ENCODE results near the gene CRIP2.

CRIP2 gene, protein sequence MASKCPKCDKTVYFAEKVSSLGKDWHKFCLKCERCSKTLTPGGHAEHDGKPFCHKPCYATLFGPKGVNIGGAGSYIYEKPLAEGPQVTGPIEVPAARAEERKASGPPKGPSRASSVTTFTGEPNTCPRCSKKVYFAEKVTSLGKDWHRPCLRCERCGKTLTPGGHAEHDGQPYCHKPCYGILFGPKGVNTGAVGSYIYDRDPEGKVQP

DNA sequence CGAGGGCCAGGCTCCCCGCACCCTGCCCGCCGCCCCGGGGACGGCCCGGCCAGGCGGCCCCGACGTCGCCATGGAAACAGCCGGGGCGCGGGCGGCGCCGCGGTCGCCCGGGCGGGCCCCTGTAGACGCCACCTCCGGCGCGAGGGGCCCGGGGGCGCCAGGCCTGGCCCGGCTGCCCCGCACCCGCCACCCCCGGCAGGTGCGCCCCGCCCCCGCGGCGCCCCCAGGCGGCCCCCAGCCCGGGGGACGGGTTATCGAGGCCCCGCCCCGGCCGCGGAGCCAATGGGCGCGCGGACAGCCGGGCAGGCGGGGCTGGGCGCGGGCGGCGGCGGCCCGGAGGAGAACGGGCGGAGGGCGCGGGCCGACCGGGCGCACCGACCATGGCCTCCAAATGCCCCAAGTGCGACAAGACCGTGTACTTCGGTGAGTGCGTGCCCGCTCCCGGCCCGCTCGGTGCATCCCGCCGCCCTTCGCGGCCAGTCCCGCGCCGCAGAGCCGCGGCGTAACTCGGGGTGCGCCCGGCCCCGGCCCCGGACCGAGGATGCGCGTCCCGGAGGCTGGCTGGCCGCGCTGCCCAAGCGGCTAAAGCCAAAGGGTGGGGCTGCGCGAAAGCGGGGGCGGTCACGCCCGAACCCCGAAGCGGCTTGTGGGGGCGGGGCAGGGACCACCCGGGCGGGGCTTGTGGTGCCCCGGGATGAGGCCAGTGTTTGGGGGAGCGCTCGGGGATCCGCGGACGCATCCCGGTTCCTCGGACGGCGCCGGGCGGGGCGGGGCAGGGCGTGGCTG is at the start of gene CRIP2:
Gene CRIP2, plus strand, starts transcription at position 339 of the 786 bp plus-strand sequence. Its CDS starts 42 bp downstream, at position 381.
- peak; percentile 43 for DNase-seq

DNA sequence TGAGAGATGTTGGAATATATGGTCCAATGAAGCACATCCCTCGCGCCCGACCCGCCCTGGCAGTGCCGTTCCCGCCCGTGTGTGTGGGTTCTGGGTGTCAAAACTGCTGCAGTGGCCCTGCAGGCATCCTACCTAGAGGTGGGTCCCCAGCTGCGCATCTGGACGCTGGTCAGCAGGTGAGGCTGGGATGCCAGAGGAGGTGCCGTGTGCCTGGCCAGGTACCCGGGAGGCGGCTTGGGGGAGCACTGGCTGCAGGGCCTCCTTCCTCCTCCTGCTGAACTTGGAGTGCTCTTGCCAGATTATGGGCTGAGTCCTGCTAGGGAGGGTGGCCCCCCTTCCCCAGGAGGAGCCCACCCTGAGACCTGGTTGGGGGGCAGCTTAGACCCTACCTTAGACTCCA is 49.8 kb upstream of the CRIP2 start:
- DNase-seq = no peak

DNA sequence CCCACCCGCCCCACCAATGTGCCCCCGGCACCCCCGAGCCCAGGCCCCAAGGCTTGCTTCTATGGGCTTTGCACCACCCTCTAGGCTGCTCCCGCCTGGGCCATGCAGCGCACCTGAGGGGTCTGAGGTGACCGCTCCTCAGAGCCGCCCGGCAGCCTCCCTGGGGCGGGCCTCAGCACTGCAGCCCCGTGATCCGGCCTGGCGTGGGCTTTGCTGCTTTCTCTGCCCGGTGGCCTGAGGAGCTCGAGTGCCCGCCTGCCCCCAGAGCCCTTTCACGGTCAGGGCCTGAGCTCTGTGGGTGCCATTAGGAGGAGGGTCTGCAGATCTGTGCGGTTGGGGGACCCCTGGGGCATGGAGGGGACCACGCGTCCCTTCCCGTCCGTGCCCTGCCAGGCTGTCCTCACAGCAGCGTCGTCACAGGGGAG is 48.8 kb upstream of the CRIP2 start:
- no peak for DNase-seq

DNA sequence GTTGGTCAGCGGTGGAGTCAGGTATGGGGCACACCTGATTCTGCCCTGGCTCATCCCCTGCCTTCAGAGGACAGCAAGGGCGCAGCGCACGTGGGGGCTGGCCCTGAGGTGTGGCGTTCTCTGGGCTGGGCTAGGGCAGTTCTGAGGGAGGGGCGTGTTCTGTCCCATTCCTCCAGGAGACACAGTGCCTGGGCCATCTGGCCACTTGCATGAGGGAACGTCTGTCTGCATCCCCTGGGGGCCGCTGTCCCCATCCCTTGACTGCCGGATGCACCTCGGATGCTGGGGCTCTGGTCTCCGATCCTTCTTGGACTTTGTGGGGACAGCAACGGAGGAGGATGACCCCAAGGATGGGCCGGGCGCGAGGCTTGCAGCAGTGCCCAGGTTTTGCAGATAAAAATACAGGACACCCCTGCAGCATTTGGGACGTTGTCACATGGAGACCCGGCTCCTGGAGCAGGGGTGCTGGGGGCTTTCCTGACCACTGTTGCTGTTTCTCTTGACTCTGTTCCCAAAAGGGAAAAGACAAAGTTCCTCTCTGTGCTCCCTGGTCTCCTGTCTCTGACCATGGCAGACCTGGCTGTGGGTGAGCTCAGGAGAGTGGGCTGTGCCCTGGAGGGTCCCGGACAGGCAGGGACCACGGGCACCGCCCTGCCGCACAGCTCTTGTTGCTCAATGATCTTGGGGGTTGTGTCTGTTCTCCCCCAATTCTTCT is 48.0 kb upstream of the CRIP2 start:
- DNase-seq = no peak

DNA sequence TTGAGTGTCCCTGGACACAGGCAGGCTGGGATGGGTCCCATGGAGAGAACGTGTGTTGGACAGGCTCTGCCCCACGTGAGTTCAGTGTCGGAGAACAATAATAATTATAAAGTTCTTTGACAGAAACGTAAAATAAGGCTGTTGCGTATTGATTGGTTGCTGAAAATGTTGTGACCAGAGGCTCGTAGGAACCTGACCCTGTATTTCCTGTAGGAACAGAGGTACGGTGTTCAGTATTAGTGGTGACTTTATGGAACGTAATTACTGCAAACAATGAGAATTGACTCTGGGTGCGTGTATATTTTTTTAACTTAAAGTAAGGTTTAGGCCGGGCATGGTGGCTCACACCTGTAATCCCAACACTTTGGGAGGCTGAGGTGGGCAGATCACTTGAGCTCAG is 47.2 kb upstream of the CRIP2 start:
- DNase-seq = no peak

DNA sequence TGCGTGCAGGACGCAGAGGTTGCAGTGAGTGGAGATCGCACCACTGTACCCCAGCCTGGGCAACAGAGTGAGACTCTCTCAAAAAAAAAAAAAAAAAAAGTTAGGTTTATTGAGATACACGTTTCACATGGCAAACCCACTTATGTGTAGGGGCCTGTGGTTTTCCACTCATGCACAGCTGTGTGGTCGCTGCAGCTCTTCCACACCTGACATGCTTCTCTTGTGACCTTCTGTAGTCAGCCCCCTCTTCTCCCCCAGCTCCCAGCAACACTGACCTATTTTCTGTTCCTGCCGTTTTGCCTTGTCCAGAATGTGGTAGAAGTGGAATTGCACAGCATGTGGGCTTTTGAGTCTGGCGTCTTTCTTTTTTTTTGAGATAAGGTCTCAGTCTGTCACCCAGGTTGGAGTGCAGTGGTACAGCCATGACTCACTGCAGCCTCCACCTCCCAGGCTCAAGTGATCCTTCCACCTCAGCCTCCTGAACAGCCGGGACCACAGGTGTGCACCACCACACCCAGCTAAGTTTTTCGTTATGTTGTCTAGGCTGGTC is 46.6 kb upstream of the CRIP2 start:
- no peak for DNase-seq

DNA sequence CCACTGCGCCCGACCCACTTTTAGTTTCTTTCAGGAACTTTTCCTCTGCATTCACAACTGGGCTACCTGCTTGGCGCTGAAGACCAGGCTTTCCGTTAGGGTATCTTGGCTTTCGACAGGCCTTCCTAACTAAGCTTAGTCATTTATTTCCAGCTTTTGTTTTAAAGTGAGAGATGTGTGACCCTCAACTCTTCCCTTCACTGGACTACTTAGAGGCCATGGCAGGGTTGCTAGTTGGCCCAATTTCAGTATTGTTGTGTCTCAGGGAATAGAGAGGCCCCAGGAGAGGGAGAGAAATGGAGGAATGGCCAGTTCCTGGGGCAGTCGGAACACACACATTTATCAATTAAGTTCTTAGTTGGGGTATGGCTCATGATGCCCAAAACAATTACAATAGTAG is 44.6 kb upstream of the CRIP2 start:
- no peak for DNase-seq

DNA sequence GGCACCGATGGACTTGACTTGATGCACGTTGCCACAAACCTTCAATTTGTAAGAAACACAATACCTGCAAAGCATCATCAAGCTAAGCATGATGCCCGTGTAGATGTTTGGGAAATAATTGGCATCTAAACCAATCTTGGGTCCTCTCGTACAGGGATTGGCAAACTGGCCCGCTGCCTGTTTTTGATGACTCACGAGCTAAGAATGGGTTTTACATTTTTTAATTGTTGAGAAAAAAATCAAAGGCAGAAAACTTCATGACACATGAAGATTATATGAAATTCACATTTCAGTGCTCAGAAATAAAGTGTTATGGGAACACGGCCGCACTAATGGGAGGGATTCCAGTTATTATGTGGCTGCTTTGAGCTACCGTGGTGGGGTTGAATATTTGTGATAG is 44.1 kb upstream of the CRIP2 start:
- DNase-seq = no peak

DNA sequence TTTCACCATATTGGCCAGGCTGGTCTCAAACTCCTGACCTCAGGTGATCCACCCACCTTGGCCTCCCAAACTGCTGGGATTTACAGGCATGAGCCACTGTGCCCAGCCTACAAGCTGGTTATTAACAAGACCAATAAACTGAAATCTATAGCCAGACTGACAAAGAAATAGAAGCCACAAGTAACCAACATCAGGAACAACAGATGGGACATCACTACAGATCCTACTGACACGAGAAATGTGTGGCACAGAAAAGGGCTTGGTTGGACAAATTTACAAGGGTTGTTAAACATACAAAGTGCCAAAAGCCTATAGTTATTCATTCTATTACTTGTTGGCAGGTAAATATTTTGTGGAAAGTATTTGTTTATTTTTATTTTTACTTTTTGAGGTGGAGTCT is 43.4 kb upstream of the CRIP2 start:
- DNase-seq = no peak

DNA sequence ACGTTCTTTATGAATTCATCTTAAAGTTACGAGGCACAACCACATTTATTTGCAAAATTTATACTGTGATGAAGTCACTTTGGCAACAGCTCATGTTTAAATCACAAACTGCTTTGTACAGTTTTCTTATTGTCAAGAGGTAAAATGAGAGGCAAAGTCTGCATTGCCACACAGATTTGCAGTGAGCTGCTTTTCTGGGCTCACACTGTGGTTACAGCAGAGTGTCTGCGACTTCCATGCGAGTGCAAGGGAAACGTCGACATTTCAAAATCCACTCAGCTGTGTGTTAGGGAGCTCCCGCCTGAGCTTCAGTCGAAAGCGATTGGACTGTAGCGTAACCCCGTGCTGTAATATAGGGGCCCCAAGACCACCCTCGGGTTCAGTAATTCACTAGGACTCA is 42.0 kb upstream of the CRIP2 start:
- DNase-seq = no peak

DNA sequence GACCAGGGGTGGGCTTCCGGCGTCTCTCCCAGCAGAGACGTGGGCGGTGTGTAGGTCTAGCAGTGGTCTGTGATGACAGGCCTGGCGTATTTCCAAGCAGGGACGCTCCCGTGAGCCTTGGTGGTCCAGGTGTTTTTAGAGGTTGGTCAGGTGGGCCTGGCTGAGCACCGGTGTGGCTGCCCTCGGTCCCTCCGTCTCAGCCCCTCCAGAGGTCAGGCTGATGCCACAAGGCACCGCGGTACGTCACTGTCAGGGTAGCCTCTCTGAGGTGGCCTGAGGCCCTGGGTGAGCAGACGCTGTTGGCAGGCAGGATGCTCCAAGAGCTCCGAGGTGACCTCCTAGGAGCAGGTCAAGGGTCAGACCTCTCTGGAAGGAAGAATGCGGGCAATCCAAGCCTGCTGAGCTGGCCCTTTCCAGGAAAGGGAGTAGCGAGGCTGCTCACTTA is 41.4 kb upstream of the CRIP2 start:
- no peak for DNase-seq

DNA sequence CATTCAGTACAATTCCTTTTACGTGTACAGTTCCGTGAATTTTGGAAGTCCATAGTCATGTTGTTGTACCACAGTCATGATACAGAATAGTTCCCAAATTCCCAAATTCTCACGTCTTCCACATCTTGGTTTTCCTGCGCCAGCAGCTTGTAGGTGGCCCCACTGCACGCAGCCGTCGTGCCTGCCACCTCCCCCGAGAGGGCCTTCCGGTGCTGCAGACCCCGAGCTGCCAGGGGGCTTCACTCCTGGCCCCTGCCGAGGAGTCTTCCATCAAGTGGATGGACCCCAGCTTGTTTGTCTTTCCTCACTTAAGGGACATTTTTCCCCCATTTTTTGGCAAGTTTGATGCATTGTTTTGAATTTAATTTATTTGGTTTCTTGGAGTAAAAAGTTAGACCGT is 38.2 kb upstream of the CRIP2 start:
- DNase-seq = no peak

DNA sequence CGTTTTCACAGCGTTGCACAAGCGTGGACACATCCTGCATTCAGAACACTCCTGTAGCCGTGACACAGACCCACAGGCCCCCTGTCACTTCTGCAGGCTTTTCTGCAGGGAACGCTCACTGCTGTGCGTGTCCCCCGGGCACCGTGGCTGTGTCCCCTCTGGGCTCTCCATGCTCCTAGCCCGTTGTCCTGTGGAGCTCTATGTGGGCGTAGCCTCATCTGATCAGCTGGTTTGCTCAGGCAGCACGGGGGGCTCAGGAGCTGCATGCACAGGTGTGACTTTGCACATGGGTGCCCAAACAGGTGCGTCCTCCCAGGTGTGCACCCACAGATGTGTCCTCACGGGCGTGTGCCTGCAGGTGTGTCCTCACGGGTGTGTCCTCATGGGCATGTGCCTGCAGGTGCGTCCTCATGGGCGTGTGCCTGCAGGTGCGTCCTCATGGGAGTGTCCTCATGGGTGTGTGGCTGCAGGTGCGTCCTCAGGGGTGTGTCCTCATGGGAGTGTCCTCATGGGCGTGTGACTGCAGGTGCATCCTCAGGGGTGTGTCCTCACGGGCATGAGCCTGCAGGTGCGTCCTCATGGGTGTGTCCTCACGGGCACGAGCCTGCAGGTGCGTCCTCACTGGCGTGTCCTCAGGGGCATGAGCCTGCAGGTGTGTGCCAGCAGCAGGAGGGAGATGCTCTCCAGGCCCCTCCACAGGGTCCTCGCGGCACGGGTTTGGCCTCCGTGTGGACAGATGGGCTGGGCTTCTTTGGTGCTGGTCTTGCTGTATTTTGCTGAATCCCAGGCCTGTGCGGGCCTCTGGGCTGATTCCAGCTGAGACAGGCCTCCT is 37.5 kb upstream of the CRIP2 start:
- DNase-seq = no peak

DNA sequence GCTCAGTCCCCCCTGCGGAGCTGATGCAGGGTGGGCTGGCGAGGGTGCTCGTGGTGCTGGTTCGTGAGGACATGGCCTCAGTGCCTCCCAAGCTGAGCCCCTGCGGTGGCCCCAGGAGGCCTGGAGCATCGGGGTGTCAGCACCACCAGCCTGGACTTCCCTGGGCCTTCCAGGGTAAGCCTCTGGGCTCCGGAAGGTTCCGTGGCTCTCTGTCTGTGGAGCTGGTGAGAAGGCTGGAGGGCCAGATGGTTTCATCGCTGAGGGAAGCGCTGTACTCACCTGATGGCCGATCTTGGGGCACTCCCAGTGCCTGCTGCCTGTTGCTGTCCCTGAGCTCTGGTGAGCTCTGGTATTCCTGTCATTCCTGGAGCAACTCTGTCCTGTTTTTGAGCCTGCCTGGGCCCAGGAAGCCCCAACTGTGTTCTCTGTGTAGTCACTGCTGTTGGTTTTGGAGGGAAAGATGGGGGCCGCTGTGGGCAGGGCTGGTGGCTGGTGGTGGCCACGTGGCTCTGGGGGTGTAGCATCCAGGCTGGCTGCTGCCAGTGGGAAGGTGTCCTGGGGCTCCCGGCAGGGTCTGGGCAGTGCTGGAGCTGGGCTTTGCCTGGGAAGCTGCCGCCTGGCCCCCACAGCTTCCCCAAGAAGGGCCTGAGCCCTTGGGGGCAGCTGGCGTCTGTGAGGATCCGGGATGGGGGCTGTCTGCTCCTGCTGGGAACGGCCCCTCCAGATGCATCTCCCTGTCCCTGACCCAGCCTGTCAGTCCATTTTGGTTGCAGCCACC is 36.7 kb upstream of the CRIP2 start:
- no peak for DNase-seq

DNA sequence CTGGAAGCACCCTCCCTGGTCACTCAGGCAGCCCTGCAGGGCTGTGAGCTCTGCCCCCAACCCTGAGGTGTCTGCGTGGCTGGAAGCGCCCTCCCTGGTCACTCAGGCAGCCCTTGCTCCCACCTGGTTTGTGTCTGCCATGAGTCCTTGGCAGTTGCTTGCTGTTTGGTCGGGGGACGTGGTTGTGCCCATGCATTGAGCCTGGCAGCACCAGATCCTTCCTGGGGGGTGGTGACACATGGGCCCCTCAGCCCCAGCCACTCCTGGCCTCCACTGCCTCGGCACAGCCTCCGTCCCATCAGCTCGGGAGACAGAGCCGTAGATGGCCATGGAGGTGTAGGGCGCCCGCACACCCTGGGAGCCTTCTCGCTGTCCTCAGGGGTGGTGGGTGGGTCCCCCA is 35.4 kb upstream of the CRIP2 start:
- DNase-seq = no peak

DNA sequence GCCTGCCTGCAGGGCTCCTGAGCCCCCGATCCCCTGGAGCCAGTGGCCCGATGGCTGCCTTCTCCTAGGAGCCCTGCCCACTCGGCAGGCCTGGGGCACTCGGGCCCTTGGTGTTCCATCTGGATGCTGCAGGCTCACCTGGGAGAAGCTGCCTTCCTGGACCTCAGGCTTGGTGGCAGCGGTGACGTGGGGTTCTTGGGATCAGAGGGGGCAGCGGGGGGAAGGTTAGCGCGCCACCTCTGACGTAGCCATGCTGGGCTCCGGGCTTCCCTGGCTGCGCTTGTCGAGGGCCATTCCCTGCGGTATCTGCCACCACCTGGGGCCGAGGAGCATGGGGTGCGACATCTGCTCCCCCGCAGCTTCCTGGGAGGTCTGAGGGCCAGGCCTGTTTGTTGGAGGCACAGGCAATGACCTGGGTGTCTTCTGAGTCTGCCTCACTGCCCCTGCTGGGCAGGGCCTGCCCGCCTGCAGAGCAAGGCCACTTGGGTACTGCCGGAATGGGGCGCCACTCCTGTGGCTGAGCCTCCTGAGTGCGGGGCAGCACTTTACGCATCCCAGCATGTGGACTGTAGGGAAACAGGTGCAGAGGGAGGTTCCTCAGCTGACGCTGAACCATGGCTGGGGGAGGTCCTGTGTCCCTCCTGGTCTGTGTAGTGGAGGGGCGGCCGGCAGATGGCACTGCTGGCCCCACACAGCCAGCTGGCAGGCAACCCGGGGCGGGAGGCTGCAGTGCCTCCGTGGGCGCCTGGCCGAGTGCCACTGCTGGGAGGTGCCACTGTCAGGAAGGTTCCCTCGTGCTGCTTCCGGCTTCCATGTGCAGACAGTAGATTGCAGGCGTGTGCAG is 34.7 kb upstream of the CRIP2 start:
- no peak for DNase-seq

DNA sequence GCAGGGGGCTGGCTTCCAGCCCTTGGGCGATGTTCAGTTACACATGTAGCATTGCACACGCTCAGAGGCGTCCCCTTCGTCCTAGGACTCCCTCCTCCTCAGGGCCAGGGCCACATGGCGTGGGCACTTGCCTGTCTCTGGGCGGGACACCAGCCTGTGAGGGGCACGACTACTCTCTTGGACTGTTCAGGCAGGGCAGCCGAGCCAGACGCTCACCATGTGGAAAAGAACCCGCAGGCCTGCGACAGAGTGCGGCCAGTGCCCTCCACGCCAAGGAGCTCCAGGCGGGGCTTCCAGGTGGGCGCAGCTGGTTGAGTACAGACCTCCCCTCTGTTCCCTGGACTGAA is 34.1 kb upstream of the CRIP2 start:
- no peak for DNase-seq

DNA sequence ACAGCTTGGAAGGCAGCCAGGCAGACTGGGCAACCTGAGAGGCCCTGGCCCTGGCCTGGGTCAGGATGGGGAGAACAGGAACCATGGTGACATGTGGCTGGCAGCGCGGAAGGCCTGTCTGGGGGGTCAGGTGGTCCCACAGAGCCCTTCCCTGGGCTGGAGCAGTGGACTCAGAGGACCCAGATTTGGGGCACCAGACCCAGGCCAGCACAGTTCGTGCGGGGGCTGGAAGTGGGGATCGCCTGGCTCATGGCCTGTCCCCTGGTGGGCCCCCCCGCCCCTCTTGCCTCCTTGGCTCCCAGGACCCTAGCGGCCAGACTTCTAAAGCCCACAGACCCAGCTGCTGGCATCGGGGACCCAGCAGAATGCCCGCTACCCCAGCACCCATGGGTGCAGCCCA is 33.6 kb upstream of the CRIP2 start:
- DNase-seq = no peak

DNA sequence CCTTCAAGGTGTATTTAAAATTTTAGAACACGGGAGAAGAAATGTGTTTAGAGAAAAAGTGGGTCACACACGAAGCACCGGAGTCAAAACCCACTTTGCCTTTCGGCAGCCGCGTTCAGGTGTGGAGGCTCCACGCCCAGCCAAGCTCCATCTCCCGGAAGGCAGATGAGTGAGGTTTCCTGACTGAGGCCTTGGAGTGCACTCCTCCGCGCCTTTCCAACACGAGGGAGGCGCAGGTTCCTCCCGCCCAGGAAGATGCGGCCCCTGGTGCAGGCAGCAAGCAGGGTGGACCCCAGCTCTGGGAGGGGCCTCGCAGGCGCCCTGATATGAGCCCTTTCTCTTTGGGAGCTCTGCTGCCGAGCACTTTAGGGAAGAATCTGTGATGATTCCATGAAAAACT is 32.5 kb upstream of the CRIP2 start:
- no peak for DNase-seq

DNA sequence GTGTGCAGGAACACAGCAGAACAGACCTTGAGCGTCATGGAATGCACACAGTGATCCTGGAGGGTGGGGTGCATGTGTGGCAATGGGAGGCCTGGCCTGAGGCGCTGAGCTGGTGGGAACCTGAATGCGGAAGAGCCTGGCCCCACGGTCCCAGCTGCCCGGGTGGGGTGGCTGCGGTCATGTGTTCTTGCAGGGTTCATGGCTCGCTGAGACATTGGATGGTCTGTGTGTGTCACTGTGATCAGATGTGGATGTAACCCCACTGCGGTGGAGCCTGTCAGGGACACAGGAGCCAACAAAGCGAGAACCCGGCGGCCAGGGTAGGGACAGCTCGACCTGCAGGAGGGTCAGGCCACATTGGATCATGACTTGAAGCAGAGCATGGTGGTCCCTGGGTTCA is 31.8 kb upstream of the CRIP2 start:
- no peak for DNase-seq

DNA sequence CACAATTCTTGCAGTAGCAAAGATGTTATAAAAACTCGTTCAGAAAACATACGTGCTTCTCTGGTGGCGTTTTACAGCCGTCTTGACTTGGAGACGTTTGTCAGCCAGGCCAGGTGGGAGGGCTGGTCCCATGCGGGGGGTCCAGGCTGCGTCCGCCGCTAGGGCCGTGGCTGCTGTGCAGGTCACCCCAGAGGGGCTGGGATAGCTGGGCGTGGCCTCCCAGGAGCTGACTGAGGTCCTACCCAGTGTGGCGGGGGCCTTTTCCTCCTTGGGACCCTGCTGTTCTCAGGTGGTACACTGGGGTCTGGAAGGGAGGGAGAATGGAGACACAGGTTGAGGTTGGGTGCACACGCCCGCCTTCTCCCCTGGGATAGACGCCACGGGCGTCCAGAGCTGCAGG is 29.8 kb upstream of the CRIP2 start:
- DNase-seq = no peak

All from stimulated activated CD4-positive, alpha-beta T cell treated with anti-CD3 and anti-CD28 coated beads, Interleukin-4, amount 100 ng/mL, for 1 hour (primary cell).